Panc1 (cell line): ENCODE data around the gene CFAP74. TPM values are rescaled to one million over a fixed set of nuclear protein-coding genes. Genes with fewer than 3 reads are reported as not detected.

Source experiments
- ATAC-seq: fragments of 200-7000 bp; cut with Tn5 transposase; 2 replicates; pipeline ENCODE4 v1.9.1; 2020; ENCODE audit warnings: mild to moderate bottlenecking, moderate library complexity
- BruUV-seq: library from RNA; stranded (reverse); fragments of 400-500 nt; replicated peaks from 2 replicates; lab custom pipeline; 2021; lab: Mats Ljungman, UMichigan
- CTCF ChIA-PET: fragments of 300-600 bp; sonication (Branson Sonifier 250); formaldehyde crosslinking; loops from one replicate; lab custom pipeline; 2022; ENCODE audit warnings: antibody characterized with exemption; lab: Charles Lee
- POLR2A ChIA-PET: fragments of 300-600 bp; sonication (Branson Sonifier 250); formaldehyde crosslinking; loops from one replicate; lab custom pipeline; 2022; ENCODE audit warnings: antibody characterized with exemption; lab: Charles Lee
- DNase-seq: peaks from one replicate; pipeline ENCODE4 v3.0.0-alpha.2; 2010; ENCODE audit warnings: low read depth, low spot score
- H3K27ac ChIP-seq: 2 replicates; pipeline ENCODE4 v1.5.1; 2011; ENCODE audit warnings: mild to moderate bottlenecking, low read length, inconsistent platforms
- H3K27me3 ChIP-seq: fragments of 200-500 bp; sonication (Bioruptor generic); 2 replicates; pipeline ENCODE4 v1.6.0; 2014; ENCODE audit warnings: low read length, inconsistent platforms; ENCODE audit not compliant: control insufficient read depth, insufficient read depth
- H3K36me3 ChIP-seq: fragments of 200-500 bp; sonication (Bioruptor generic); 2 replicates; pipeline ENCODE4 v1.5.1; 2014; ENCODE audit warnings: inconsistent platforms, mild to moderate bottlenecking, low read length, moderate library complexity; ENCODE audit not compliant: control insufficient read depth, insufficient read depth
- H3K4me1 ChIP-seq: 2 replicates; pipeline ENCODE4 v1.5.1; 2011; ENCODE audit warnings: inconsistent platforms, mild to moderate bottlenecking, low read length, moderate library complexity; ENCODE audit not compliant: control insufficient read depth, insufficient read depth
- H3K4me3 ChIP-seq, 2 experiments: 2 replicates each; pipeline ENCODE4 v1.5.1; 2011 to 2012; ENCODE audit warnings: low read depth in 2 of 2, low read length in 2 of 2, mild to moderate bottlenecking in 2 of 2, inconsistent platforms in 1 of 2, moderate library complexity in 1 of 2
- H3K9me3 ChIP-seq: fragments of 200-500 bp; sonication (Bioruptor generic); 2 replicates; pipeline ENCODE4 v1.5.1; 2014; ENCODE audit warnings: low read depth, mild to moderate bottlenecking, inconsistent platforms, low read length, moderate library complexity; ENCODE audit not compliant: control insufficient read depth, insufficient read depth
- CTCF ChIP-seq: fragments of 450-650 bp; IDR thresholded peaks from 2 replicates; pipeline ENCODE4 v1.5.1; 2017; ENCODE audit warnings: mild to moderate bottlenecking
- POLR2AphosphoS5 ChIP-seq: IDR thresholded peaks from 2 replicates; pipeline ENCODE4 v1.6.1; 2012; ENCODE audit warnings: mild to moderate bottlenecking, low read depth, low read length, moderate library complexity
- REST ChIP-seq, 2 experiments: IDR thresholded peaks; 2 replicates each; pipeline ENCODE4 v1.6.1; 2011 to 2012; ENCODE audit warnings: low read depth in 2 of 2, control low read depth in 1 of 2, low read length in 1 of 2, mild to moderate bottlenecking in 1 of 2, moderate library complexity in 1 of 2; ENCODE audit not compliant: insufficient read depth in 1 of 2
- SIN3A ChIP-seq: IDR thresholded peaks from 2 replicates; pipeline ENCODE4 v1.6.1; 2012; ENCODE audit warnings: low read depth, mild to moderate bottlenecking, low read length, moderate library complexity, borderline replicate concordance; ENCODE audit not compliant: insufficient read depth
- TCF7L2 ChIP-seq: IDR thresholded peaks from 2 replicates; pipeline ENCODE4 v1.6.1; 2011; ENCODE audit warnings: mild to moderate bottlenecking, low read depth, low read length, inconsistent platforms
- in situ Hi-C: cut with HindIII; loops from 2 replicates; pipeline ENCODE4 v1.10.0; 2016; ENCODE audit warnings: low sequenced_read_pairs, low pct_unique_long_range_greater_than_20kb
- intact Hi-C: fragments of 100-400 bp; cut with micrococcal nuclease; formaldehyde crosslinking; loops from one replicate; pipeline ENCODE4 v1.10.0; 2022; ENCODE audit not compliant: unreplicated experiment
- total RNA-seq: library from RNA; stranded (reverse); gene quantifications from one replicate; pipeline ENCODE4 v1.2.1, GENCODE V29; 2021; ENCODE audit not compliant: unreplicated experiment

The CFAP74 gene
- total RNA-seq, 1 experiment from 2014 or later = not detected

GRCh38 chr1:2030076-2030871 is 26.7 kb upstream of the CFAP74 start:
- no peaks in the 10 kb centered on the region for H3K27me3 ChIP-seq
- intact Hi-C loops (no loop called here), in situ Hi-C loops (no loop called here)
- no peak overlapping the region for H3K27ac ChIP-seq
- H3K9me3 ChIP-seq = no peaks in the 10 kb centered on the region
- POLR2A ChIA-PET = no interaction called here
- H3K4me3 ChIP-seq = no peak overlapping the region
- ATAC-seq (no peak; the same call in 1 of the 2 replicates), DNase-seq (no peak)
- H3K4me1 ChIP-seq = no peaks in the 10 kb centered on the region
- H3K36me3 ChIP-seq = no peaks in the 10 kb centered on the region
- no TSS peak for BruUV-seq
- CTCF ChIA-PET = no interaction called here
- TF ChIP-seq CTCF = no peak
- no peak for TF ChIP-seq TCF7L2
- TF ChIP-seq SIN3A = no peak
- no peak for TF ChIP-seq REST (IDR thresholded peaks at IDR 0.05; ENCODE audit: insufficient read depth in 1 of 2, low read depth in 2 of 2, low read length in 1 of 2)
- TF ChIP-seq POLR2AphosphoS5 = no peak

- in situ Hi-C loops = no loop called here
Observed at GRCh38 chr1:2029561-2029960, 26.0 kb upstream of the CFAP74 start.

More at GRCh38 chr1:2029561-2029960, 26.0 kb upstream of the CFAP74 start:
- Histone ChIP-seq H3K36me3 (no peaks in the 10 kb centered on the region), H3K27me3 (no peaks in the 10 kb centered on the region), H3K27ac (no peak overlapping the region), H3K9me3 (no peaks in the 10 kb centered on the region), H3K4me1 (no peaks in the 10 kb centered on the region), H3K4me3 (no peak overlapping the region)
- ChIA-PET POLR2A (no interaction called here), CTCF (interaction anchor here (0.6 kb wide), 1 partner anchor 100 kb away, joined by 3 read pairs; no protein-coding TSS in a partner anchor)
- TF ChIP-seq POLR2AphosphoS5 (no peak), TCF7L2 (no peak), REST (IDR thresholded peaks at IDR 0.05; ENCODE audit: insufficient read depth in 1 of 2, low read depth in 2 of 2, low read length in 1 of 2) (no peak), CTCF (no peak), SIN3A (no peak)
- BruUV-seq = no TSS peak
- ATAC-seq (no peak), DNase-seq (no peak)
- intact Hi-C loops = no loop called here
